ENCODE measurements around the gene ABHD3. TPM values are rescaled to one million over a fixed set of nuclear protein-coding genes. Genes with fewer than 3 reads are reported as not detected.
"Not testable (repeated sequence)": the region's sequence is repeated elsewhere in the genome, so short reads cannot be mapped to it uniquely, and the experiment has no call there.

Gene ABHD3
- total RNA-seq, 8 experiments from 2014 or later, result 4.0 to 8.1 (median 6.4) TPM

DNA sequence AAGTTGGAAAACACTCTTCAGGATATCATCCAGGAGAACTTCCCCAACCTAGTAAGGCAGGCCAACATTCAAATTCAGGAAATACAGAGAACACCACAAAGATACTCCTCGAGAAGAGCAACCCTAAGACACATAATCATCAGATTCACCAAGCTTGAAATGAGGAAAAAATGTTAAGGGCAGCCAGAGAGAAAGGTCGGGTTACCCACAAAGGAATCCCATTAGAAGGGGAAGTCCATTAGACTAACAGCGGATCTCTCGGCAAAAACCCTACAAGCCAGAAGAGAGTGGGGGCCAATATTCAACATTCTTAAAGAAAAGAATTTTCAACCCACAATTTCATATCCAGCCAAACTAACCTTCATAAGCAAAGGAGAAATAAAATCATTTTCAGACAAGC is 32.4 kb upstream of the ABHD3 start:
- in situ Hi-C loops (cut with MboI; ENCODE audit: low pct_unique_long_range_greater_than_20kb in 2 of 9, low sequenced_read_pairs in 9 of 9, unreplicated experiment in 9 of 9), result loop anchor here in 1 of 9 experiments (25.0 kb wide), 1 partner anchor 125 kb away; the partner anchor contains the start of genes ESCO1 and SNRPD1
- not testable (repeated sequence) for ATAC-seq (replicated peaks in 6 of 8); H3K4me1 ChIP-seq (replicated peaks in 1 of 2); H3K27ac ChIP-seq; H3K4me3 ChIP-seq
- 49 to 100% (median 75%) methylated on average over 1 to 4 of the region's 4 CpGs; no CpG with 5 or more reads in 1 of the 10 experiments for WGBS, 10 experiments

DNA sequence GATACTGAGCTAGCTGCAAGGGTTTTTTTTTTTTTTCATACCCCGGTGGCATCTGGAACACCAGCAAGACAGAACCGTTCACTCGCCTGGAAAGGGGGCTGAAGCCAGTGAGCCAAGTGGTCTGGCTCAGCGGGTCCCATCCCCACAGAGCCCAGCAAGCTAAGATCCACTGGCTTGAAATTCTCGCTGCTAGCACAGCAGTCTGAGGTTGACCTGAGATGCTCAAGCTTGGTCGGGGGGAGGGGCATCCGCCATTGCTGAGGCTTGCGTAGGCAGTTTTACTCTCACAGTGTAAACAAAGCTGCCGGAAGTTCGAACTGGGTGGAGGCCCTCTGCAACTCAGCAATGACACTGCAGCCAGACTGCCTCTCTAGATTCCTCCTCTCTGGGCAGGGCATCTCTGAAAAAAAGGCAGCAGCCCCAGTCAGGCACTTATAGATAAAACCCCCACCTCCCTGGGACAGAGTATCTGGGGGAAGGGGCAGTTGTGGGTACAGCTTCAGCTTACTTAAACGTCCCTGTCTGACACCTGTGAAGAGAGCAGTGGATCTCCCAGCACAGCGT is 31.0 kb upstream of the ABHD3 start:
- WGBS, 10 experiments, result 10 to 94% (median 60%) methylated on average over 1 to 7 of the region's 12 CpGs; no CpG with 5 or more reads in 3 of the 10 experiments
- no peak overlapping the region for H3K4me3 ChIP-seq
- in situ Hi-C loops (cut with MboI; ENCODE audit: low pct_unique_long_range_greater_than_20kb in 2 of 9, low sequenced_read_pairs in 9 of 9, unreplicated experiment in 9 of 9), result loop anchor here in 1 of 9 experiments (25.0 kb wide), 1 partner anchor 123 kb away; the partner anchor contains the start of genes ESCO1 and SNRPD1
- peaks cover 5 to 8% of the 10 kb centered on the region in 2 donors for H3K4me1 ChIP-seq (replicated peaks in 1 of 2)
- H3K27ac ChIP-seq, result peak overlapping the region in 1 of 2 donors; percentile 34
- ATAC-seq (replicated peaks in 6 of 8), result peak in 4 of 8 experiments; percentile 4 to 32 (median 6)

DNA sequence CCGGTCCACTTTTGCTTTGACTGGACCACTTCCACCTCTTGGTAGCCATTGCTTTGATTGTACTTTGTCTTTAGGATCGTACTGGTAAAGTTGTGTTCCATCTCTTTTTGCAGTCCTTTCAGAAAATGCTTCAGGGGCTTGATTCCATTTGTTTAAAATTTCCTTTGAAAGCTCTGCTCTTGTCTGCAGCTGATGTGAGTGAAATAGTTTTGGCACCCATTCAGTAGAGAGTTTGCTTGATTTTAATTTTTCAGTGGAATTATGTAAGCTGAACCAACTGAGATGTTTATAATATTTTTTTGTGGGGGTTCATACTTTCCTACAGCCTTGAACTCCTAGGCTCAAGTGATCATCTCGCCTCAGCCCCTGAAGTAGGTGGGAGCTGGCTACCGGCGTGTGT is 28.4 kb upstream of the ABHD3 start:
- Histone ChIP-seq H3K4me3 (no peak overlapping the region), H3K4me1 (replicated peaks in 1 of 2) (peaks cover 0 to 6% of the 10 kb centered on the region in 2 donors), H3K27ac (no peak overlapping the region)
- WGBS, 10 experiments, result 58 to 100% (median 63%) methylated on average over 1 to 5 of the region's 5 CpGs; no CpG with 5 or more reads in 2 of the 10 experiments
- ATAC-seq (replicated peaks in 6 of 8), result no peak
- in situ Hi-C loops (cut with MboI; ENCODE audit: low pct_unique_long_range_greater_than_20kb in 2 of 9, low sequenced_read_pairs in 9 of 9, unreplicated experiment in 9 of 9), result loop anchor here in 1 of 9 experiments (25.0 kb wide), 1 partner anchor 121 kb away; the partner anchor contains the start of genes ESCO1 and SNRPD1

DNA sequence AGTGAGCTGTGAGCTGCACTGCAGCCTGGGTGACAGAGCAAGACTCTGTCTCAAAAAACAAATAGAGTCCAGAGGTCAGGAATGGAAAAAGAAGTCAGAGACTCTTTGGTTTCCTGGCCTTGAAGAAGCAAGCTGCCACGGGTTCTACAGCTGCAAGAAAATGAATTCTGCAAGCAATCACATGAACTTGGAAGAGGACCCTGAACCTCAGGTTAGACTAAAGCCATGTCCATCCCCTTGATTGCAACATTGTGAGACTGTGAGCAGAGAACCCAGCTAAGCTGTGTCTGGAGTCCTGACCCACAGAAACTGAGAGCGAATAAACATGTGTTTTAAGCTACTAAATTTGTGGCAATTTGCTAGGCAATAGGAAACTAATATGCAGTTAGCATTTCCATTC is 23.1 kb upstream of the ABHD3 start:
- 17 to 100% (median 54%) methylated on average over 1 to 2 of the region's 2 CpGs; no CpG with 5 or more reads in 2 of the 10 experiments for WGBS, 10 experiments
- ATAC-seq (replicated peaks in 6 of 8), result no peak

DNA sequence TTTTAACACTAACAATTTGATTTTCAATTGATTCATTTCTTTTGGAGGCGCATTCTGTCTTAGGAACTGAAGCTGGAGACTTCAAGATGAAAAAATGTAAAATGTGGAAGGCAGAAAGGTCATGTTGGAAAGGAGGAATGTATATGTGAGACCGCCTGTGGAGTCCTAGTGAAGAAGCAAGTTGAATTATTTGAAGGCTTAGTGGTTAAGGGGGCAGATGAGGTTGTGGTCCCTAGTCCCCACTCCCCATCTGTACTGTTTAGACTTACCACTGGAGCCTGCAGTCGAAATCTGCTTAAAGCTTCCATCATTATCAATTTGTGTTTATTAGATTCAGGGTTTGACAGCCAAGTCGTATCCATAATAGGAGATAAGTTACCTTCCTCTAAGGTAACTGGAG is 20.6 kb upstream of the ABHD3 start:
- in situ Hi-C loops (cut with MboI; ENCODE audit: low pct_unique_long_range_greater_than_20kb in 2 of 9, low sequenced_read_pairs in 9 of 9, unreplicated experiment in 9 of 9), result loop anchor here in 1 of 9 experiments (25.0 kb wide), 1 partner anchor 113 kb away; the partner anchor contains the start of genes ESCO1 and SNRPD1
- WGBS, 10 experiments, result 38 to 100% (median 70%) methylated on average over 1 to 4 of the region's 4 CpGs
- no peak for ATAC-seq (replicated peaks in 6 of 8)

More for the DNA sequence above, 23.1 kb upstream of the ABHD3 start:
- Histone ChIP-seq H3K27ac (no peak overlapping the region), H3K4me1 (replicated peaks in 1 of 2) (no peaks in the 10 kb centered on the region), H3K4me3 (no peak overlapping the region)
- in situ Hi-C loops (cut with MboI; ENCODE audit: low pct_unique_long_range_greater_than_20kb in 2 of 9, low sequenced_read_pairs in 9 of 9, unreplicated experiment in 9 of 9), result loop anchor here in 1 of 9 experiments (25.0 kb wide), 1 partner anchor 115 kb away; the partner anchor contains the start of genes ESCO1 and SNRPD1

DNA sequence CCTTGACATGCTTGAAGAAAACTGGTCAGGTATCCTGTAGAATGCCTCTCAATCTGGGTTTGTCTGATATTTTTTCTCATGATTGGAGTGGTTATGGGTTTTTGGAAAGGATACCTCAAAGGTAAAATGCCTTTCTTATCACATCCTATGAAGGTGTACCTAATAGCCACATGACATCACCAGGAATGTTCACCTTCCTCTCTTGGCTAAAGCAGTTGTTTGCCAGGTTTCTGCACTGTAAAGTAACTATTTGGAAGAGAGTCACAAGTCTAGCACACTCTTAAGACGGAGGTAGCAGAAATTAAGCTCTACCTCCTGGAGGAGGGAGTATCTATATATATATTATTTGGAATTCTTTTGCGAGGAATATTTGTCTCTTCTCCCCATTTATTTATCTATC is 18.1 kb upstream of the ABHD3 start:
- H3K4me1 ChIP-seq (replicated peaks in 1 of 2), result no peaks in the 10 kb centered on the region
- in situ Hi-C loops (cut with MboI; ENCODE audit: low pct_unique_long_range_greater_than_20kb in 2 of 9, low sequenced_read_pairs in 9 of 9, unreplicated experiment in 9 of 9), result no loop called here
- H3K4me3 ChIP-seq, result no peak overlapping the region
- no peak overlapping the region for H3K27ac ChIP-seq
- WGBS, 10 experiments, result 70 to 100% (median 95%) methylated on average over 1 to 2 of the region's 2 CpGs
- ATAC-seq (replicated peaks in 6 of 8), result no peak

More for the DNA sequence above, 20.6 kb upstream of the ABHD3 start:
- H3K4me1 ChIP-seq (replicated peaks in 1 of 2), result no peaks in the 10 kb centered on the region
- H3K27ac ChIP-seq, result no peak overlapping the region
- H3K4me3 ChIP-seq, result no peak overlapping the region

DNA sequence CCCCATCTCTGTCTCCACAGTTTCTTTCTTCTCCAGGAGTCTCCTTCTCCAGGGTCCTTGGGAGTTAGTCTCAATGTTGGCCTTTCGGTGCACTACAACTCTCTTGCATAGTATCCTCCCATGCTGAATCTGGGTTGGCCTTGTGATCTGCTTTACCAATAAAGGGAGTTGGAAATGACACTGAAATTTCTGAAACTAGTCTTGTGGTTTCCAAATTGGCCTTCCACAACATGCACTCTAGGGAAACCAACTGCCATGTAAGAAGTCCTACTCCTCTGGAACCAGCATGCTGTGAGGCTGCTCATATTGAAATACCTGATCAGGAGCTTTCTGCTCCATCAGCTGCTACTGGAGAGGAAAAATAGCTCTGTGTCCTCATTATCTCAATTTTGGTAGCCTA is 9.9 kb upstream of the ABHD3 start:
- WGBS, 10 experiments, result 0 to 100% (median 89%) methylated on average over 1 of the region's 1 CpG; no CpG with 5 or more reads in 1 of the 10 experiments
- no peaks in the 10 kb centered on the region for H3K4me1 ChIP-seq (replicated peaks in 1 of 2)
- in situ Hi-C loops (cut with MboI; ENCODE audit: low pct_unique_long_range_greater_than_20kb in 2 of 9, low sequenced_read_pairs in 9 of 9, unreplicated experiment in 9 of 9), result no loop called here
- no peak overlapping the region for H3K4me3 ChIP-seq
- no peak for ATAC-seq (replicated peaks in 6 of 8)
- no peak overlapping the region for H3K27ac ChIP-seq

DNA sequence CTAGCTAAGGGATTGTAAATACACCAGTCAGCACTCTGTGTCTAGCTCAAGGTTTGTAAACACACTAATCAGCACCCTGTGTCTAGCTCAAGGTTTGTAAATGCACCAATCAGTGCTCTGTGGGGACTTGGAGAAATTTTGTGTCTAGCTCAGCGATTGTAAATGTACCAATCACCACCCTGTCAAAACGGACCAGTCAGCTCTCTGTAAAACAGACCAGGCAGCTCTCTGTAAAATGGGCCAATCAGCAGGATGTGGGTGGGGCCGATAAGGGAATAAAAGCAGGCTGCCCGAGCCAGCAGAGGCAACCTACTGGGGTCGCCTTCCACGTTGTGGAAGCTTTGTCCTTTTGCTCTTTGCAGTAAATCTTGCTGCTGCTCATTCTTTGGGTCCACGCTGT is 2.6 kb upstream of the ABHD3 start:
- in situ Hi-C loops (cut with MboI; ENCODE audit: low pct_unique_long_range_greater_than_20kb in 2 of 9, low sequenced_read_pairs in 9 of 9, unreplicated experiment in 9 of 9); H3K4me3 ChIP-seq; ATAC-seq (replicated peaks in 6 of 8); H3K27ac ChIP-seq; H3K4me1 ChIP-seq (replicated peaks in 1 of 2): not testable (repeated sequence)
- 17 to 88% (median 63%) methylated on average over 1 to 7 of the region's 7 CpGs; no CpG with 5 or more reads in 3 of the 10 experiments for WGBS, 10 experiments

DNA sequence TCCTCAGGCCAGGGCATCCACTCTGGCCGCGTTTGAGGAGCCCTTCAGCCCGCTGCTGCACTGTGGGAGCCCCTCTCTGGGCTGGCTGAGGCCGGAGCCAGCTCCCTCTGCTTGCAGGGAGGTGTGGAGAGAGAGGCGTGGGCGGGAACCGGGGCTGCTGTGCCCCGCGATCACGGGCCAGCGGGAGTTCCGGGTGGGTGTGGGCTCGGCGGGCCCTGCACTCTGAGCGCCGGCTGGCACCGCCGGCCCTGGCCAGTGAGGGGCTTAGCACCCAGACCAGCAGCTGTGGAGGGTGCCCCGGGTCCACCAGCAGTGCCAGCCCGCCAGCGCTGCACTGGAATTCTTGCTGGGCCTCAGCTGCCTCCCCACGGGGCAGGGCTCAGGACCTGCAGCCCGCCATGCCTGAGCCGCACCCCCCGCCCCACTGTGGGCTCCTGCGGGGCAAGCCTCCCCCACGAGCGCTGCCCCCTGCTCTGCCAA is 1.9 kb upstream of the ABHD3 start:
- H3K27ac ChIP-seq, result no peak overlapping the region
- H3K4me3 ChIP-seq, result no peak overlapping the region
- 92 to 100% (median 100%) methylated on average over 2 to 8 of the region's 28 CpGs; no CpG with 5 or more reads in 7 of the 10 experiments for WGBS, 10 experiments
- no peak for ATAC-seq (replicated peaks in 6 of 8)
- in situ Hi-C loops (cut with MboI; ENCODE audit: low pct_unique_long_range_greater_than_20kb in 2 of 9, low sequenced_read_pairs in 9 of 9, unreplicated experiment in 9 of 9), result no loop called here
- no peaks in the 10 kb centered on the region for H3K4me1 ChIP-seq (replicated peaks in 1 of 2)

DNA sequence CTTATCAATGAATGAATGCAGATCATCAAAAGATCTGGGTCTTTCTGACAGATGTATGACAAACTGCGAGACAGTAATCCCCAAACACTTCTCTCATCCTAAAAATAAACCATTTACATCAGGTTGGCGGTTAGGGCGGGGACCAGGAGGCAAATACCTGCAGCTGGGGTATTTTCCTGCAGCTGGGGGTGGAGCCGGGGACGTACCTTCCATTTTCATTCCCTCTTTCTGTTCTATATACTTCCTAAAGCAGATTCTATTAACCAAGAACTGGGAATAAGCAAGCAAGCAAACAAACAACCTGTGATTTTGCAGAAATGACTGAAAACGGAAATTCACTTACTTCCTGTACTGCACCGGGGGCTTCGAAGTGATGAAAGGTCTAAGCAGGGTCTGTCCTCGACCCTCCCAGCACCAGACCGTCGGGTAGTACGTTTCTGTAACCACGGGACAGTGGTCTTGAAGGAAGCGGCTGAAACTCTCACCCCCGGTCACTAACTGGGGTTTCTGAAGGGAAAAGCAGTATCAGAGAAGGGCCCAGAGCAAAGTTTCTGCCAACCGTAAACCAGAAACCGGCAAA is 1.2 kb downstream of the ABHD3 start:
- no peaks in the 10 kb centered on the region for H3K4me1 ChIP-seq (replicated peaks in 1 of 2)
- WGBS, 10 experiments, result 0 to 24% (median 12%) methylated on average over 2 to 11 of the region's 17 CpGs; no CpG with 5 or more reads in 4 of the 10 experiments
- no peak overlapping the region for H3K27ac ChIP-seq
- peak overlapping the region; percentile 59 to 81 (median 76) for H3K4me3 ChIP-seq
- in situ Hi-C loops (cut with MboI; ENCODE audit: low pct_unique_long_range_greater_than_20kb in 2 of 9, low sequenced_read_pairs in 9 of 9, unreplicated experiment in 9 of 9), result no loop called here
- no peak for ATAC-seq (replicated peaks in 6 of 8)

DNA sequence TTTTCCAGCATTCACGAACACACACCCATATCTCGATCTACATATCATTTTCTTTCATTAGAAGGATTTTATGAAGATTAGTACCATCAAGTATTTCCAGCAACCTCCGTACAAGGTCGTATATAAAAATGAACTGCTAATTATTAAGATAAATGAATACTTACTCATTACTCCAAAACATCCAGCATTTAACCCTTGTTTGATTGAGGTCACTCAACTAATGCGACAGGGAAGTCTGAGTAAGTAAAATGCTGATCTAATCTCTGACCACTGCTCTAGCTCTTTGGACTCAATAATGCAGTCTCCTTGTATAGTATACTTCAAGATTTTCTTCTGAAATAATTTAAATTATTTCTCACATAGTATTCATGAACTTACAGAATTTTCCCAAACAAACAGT is 2.0 kb downstream of the ABHD3 start:
- in situ Hi-C loops (cut with MboI; ENCODE audit: low pct_unique_long_range_greater_than_20kb in 2 of 9, low sequenced_read_pairs in 9 of 9, unreplicated experiment in 9 of 9), result no loop called here
- 8 to 93% (median 85%) methylated on average over 2 to 5 of the region's 5 CpGs; no CpG with 5 or more reads in 1 of the 10 experiments for WGBS, 10 experiments
- H3K4me1 ChIP-seq (replicated peaks in 1 of 2), result no peaks in the 10 kb centered on the region
- peak overlapping the region in 1 of 5 donors; percentile 13 for H3K4me3 ChIP-seq
- ATAC-seq (replicated peaks in 6 of 8), result no peak
- H3K27ac ChIP-seq, result no peak overlapping the region

DNA sequence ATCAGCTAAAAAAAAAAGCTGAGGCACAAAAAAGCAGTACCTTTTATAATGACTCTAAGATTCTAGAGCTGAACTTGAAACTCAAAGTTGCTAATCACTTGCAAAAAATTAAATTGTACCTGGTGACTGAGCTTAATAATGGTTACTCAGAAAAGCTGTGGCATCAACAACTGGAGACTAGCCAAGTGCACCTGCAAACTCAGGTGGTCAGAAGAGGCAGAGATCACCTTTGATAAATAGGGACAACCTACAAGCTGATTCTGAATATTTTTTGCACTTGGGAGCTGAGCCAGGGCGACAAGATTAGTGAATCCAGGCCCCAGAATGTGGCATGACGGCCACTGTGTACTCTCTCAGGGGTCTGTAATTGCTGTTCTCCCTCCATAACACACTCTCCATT is 3.0 kb downstream of the ABHD3 start:
- H3K4me3 ChIP-seq, result no peak overlapping the region
- ATAC-seq (replicated peaks in 6 of 8), result no peak
- H3K4me1 ChIP-seq (replicated peaks in 1 of 2), result no peaks in the 10 kb centered on the region
- 60 to 100% (median 92%) methylated on average over 1 to 2 of the region's 2 CpGs; no CpG with 5 or more reads in 5 of the 10 experiments for WGBS, 10 experiments
- no peak overlapping the region for H3K27ac ChIP-seq
- in situ Hi-C loops (cut with MboI; ENCODE audit: low pct_unique_long_range_greater_than_20kb in 2 of 9, low sequenced_read_pairs in 9 of 9, unreplicated experiment in 9 of 9), result no loop called here

DNA sequence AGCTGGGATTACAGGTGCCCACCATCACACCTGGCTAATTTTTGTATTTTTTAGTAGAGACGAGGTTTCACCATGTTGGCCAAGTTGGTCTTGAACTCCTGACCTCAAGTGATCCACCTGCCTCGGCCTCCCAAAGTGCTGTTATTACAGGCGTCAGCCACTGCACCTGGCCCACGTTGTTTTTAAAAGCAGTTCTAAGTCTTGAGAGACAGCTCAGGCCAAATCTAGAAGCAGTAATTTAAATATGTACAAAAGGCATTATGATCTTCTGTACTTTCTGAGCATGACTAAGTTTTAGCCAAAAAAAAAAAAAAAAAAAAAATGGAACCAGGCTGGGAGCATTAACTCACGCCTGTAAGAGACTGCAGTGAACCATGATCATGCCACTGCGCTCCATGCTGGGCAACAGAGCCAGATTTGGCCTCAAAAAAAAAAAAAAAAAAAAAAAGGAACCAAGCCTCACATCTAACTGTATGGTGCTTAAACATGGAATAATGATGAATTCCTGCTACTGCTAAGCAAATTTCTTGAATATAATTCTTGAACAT is 4.0 kb downstream of the ABHD3 start:
- 73 to 100% (median 89%) methylated on average over 2 to 5 of the region's 6 CpGs; no CpG with 5 or more reads in 1 of the 10 experiments for WGBS, 10 experiments
- Histone ChIP-seq H3K27ac (no peak overlapping the region), H3K4me3 (no peak overlapping the region), H3K4me1 (replicated peaks in 1 of 2) (no peaks in the 10 kb centered on the region)
- no peak for ATAC-seq (replicated peaks in 6 of 8)
- in situ Hi-C loops (cut with MboI; ENCODE audit: low pct_unique_long_range_greater_than_20kb in 2 of 9, low sequenced_read_pairs in 9 of 9, unreplicated experiment in 9 of 9), result no loop called here

Data from motor neuron (in vitro differentiated cells).